H9 (cell line): ENCODE results near the gene MOB3B. TPM values are rescaled to one million over a fixed set of nuclear protein-coding genes. Genes with fewer than 3 reads are reported as not detected.

Experiments used
- DNase-seq: peaks from one replicate; pipeline ENCODE4 v3.0.0-alpha.2; 2017
- H2AFZ ChIP-seq: one replicate; pipeline ENCODE4 v1.6.1; 2013; ENCODE audit warnings: mild to moderate bottlenecking, low read length, control low read depth, moderate library complexity
- H2AK5ac ChIP-seq: 2 replicates; pipeline ENCODE4 v1.6.1; 2013; ENCODE audit warnings: low read length, control low read depth, mixed read lengths; ENCODE audit not compliant: insufficient read length
- H2BK120ac ChIP-seq: one replicate; pipeline ENCODE4 v1.6.1; 2013; ENCODE audit warnings: low read depth, mild to moderate bottlenecking, low read length, control low read depth, inconsistent platforms; ENCODE audit not compliant: poor library complexity, severe bottlenecking
- H2BK12ac ChIP-seq: 2 replicates; pipeline ENCODE4 v1.6.1; 2013; ENCODE audit warnings: low read length, control low read depth, mixed read lengths, low read depth; ENCODE audit not compliant: insufficient read length
- H2BK15ac ChIP-seq: 2 replicates; pipeline ENCODE4 v1.6.1; 2013; ENCODE audit warnings: low read depth, low read length, control low read depth
- H2BK20ac ChIP-seq: one replicate; pipeline ENCODE4 v1.6.1; 2013; ENCODE audit warnings: low read depth, mild to moderate bottlenecking, low read length, control low read depth, inconsistent platforms; ENCODE audit not compliant: poor library complexity, severe bottlenecking
- H2BK5ac ChIP-seq: 2 replicates; pipeline ENCODE4 v1.6.1; 2013; ENCODE audit warnings: low read length, control low read depth, mixed read lengths; ENCODE audit not compliant: insufficient read length
- H3K14ac ChIP-seq: 2 replicates; pipeline ENCODE4 v1.6.1; 2013; ENCODE audit warnings: low read length, control low read depth; ENCODE audit not compliant: insufficient read depth
- H3K18ac ChIP-seq: 2 replicates; pipeline ENCODE4 v1.6.1; 2013; ENCODE audit warnings: low read depth, mild to moderate bottlenecking, mixed read lengths, low read length, control low read depth; ENCODE audit not compliant: insufficient read length
- H3K23ac ChIP-seq: 2 replicates; pipeline ENCODE4 v1.6.1; 2013; ENCODE audit warnings: low read length, control low read depth, mixed read lengths, low read depth; ENCODE audit not compliant: insufficient read length
- H3K23me2 ChIP-seq: 2 replicates; pipeline ENCODE4 v1.6.1; 2013; ENCODE audit warnings: low read depth, mild to moderate bottlenecking, mixed read lengths, low read length, control low read depth; ENCODE audit not compliant: insufficient read length, poor library complexity, severe bottlenecking
- H3K27ac ChIP-seq: 2 replicates; pipeline ENCODE4 v1.5.1; 2013; ENCODE audit warnings: low read length, control low read depth, mixed read lengths, low read depth; ENCODE audit not compliant: insufficient read length
- H3K27me3 ChIP-seq: 2 replicates; pipeline ENCODE4 v1.6.1; 2013; ENCODE audit warnings: low read length, control low read depth, inconsistent platforms; ENCODE audit not compliant: insufficient read depth
- H3K4ac ChIP-seq: 2 replicates; pipeline ENCODE4 v1.6.1; 2013; ENCODE audit warnings: low read depth, mild to moderate bottlenecking, control low read depth, inconsistent platforms, low read length, moderate library complexity
- H3K4me1 ChIP-seq: 2 replicates; pipeline ENCODE4 v1.6.1; 2013; ENCODE audit warnings: low read length, control low read depth, inconsistent platforms; ENCODE audit not compliant: insufficient read depth
- H3K4me2 ChIP-seq: 2 replicates; pipeline ENCODE4 v1.6.1; 2013; ENCODE audit warnings: low read length, control low read depth, mixed read lengths; ENCODE audit not compliant: insufficient read length, insufficient read depth
- H3K56ac ChIP-seq: 2 replicates; pipeline ENCODE4 v1.6.1; 2013; ENCODE audit warnings: low read depth, mild to moderate bottlenecking, mixed read lengths, low read length, control low read depth; ENCODE audit not compliant: insufficient read length
- H3K79me1 ChIP-seq: 2 replicates; pipeline ENCODE4 v1.6.1; 2013; ENCODE audit warnings: low read depth, mild to moderate bottlenecking, moderate library complexity, low read length, control low read depth, inconsistent platforms; ENCODE audit not compliant: insufficient read depth, poor library complexity, severe bottlenecking
- H3K79me2 ChIP-seq: 2 replicates; pipeline ENCODE4 v1.6.1; 2013; ENCODE audit warnings: low read length, control low read depth, inconsistent platforms; ENCODE audit not compliant: insufficient read depth
- H3K9ac ChIP-seq: 2 replicates; pipeline ENCODE4 v1.6.1; 2013; ENCODE audit warnings: low read length, control low read depth, mixed read lengths; ENCODE audit not compliant: insufficient read length; ENCODE audit errors: extremely low read depth
- H3K9me3 ChIP-seq: one replicate; pipeline ENCODE4 v1.6.1; 2013; ENCODE audit warnings: low read depth, low read length, inconsistent platforms; ENCODE audit not compliant: control insufficient read depth
- H3T11ph ChIP-seq: one replicate; pipeline ENCODE4 v1.6.1; 2013; ENCODE audit warnings: mild to moderate bottlenecking, low read length, control low read depth, inconsistent platforms
- H4K20me1 ChIP-seq: one replicate; pipeline ENCODE4 v1.6.1; 2013; ENCODE audit not compliant: control insufficient read depth, insufficient read length, insufficient read depth
- H4K5ac ChIP-seq: 2 replicates; pipeline ENCODE4 v1.6.1; 2013; ENCODE audit warnings: low read depth, mild to moderate bottlenecking, mixed read lengths, low read length, control low read depth; ENCODE audit not compliant: insufficient read length
- H4K8ac ChIP-seq: replicated peaks from 2 replicates; pipeline ENCODE4 v1.6.1; 2013; ENCODE audit warnings: low read length, control low read depth, mixed read lengths, low read depth; ENCODE audit not compliant: insufficient read length
- H4K91ac ChIP-seq: 2 replicates; pipeline ENCODE4 v1.6.1; 2013; ENCODE audit warnings: low read depth, mild to moderate bottlenecking, moderate library complexity, mixed read lengths, low read length, control low read depth; ENCODE audit not compliant: insufficient read length
- H3K27ac Mint-ChIP-seq, 3 experiments: 2 replicates in 2 of 3; 3 replicates in 1 of 3; pipeline ENCODE4 v1.8.0; 2020 to 2021; ENCODE audit warnings: mixed read lengths in 3 of 3, mild to moderate bottlenecking in 1 of 3, moderate library complexity in 1 of 3
- H3K27me3 Mint-ChIP-seq: 2 replicates; pipeline ENCODE4 v1.8.0; 2021; ENCODE audit warnings: low read depth, mild to moderate bottlenecking, moderate library complexity, mixed read lengths
- H3K36me3 Mint-ChIP-seq, 3 experiments: 2 replicates in 2 of 3; 3 replicates in 1 of 3; pipeline ENCODE4 v1.8.0; 2020 to 2021; ENCODE audit warnings: low read depth in 3 of 3, mixed read lengths in 3 of 3; ENCODE audit not compliant: insufficient read depth in 1 of 3
- H3K4me1 Mint-ChIP-seq, 2 experiments: 2 replicates each; pipeline ENCODE4 v1.8.0; 2020; ENCODE audit warnings: mixed read lengths in 2 of 2
- H3K4me3 Mint-ChIP-seq, 2 experiments: 2 replicates in 1 of 2; 3 replicates in 1 of 2; pipeline ENCODE4 v1.8.0; 2020 to 2021; ENCODE audit warnings: mild to moderate bottlenecking in 2 of 2, mixed read lengths in 2 of 2, moderate library complexity in 1 of 2
- H3K9me3 Mint-ChIP-seq, 2 experiments: 2 replicates in 1 of 2; 3 replicates in 1 of 2; pipeline ENCODE4 v1.8.0; 2020; ENCODE audit warnings: mild to moderate bottlenecking in 2 of 2, mixed read lengths in 2 of 2, moderate library complexity in 1 of 2
- CTCF ChIP-seq: fragments of 200-600 bp; sonication (generic); conservative IDR thresholded peaks from 3 replicates; pipeline ENCODE4 v1.8.0; 2021; ENCODE audit warnings: antibody characterized with exemption, mild to moderate bottlenecking
- WGBS: extraction: QIAGEN DNeasy Blood & Tissue Kit; methylation state at CpG from one replicate; pipeline ENCODE4 v1.1.7; 2013; ENCODE audit warnings: missing lambda C conversion rate, low lambda C conversion rate, mixed read lengths; ENCODE audit not compliant: insufficient read length; ENCODE audit errors: extremely low coverage; 5-methylcytosine and 5-hydroxymethylcytosine counted together
- total RNA-seq: library from RNA; stranded (reverse); gene quantifications from 2 replicates; pipeline ENCODE4 v1.2.1, GENCODE V29; 2021

The MOB3B gene
- total RNA-seq, 1 experiment from 2014 or later: 9.8 TPM

GRCh38 chr9:27382975-27383374 lies 146.6 kb downstream of the MOB3B start:
- Mint-ChIP-seq H3K4me1 (peaks cover 19 to 21% of the 10 kb centered on the region in 2 experiments), H3K27ac (no peak overlapping the region), H3K9me3 (no peaks in the 10 kb centered on the region), H3K36me3 (no peaks in the 10 kb centered on the region; a peak in 1 of 7 replicates), H3K4me3 (no peak overlapping the region), H3K27me3 (no peaks in the 10 kb centered on the region)
- H3K27ac ChIP-seq: no peak overlapping the region
- no peak overlapping the region for H3K9ac ChIP-seq
- H3K79me1 ChIP-seq: peaks cover 3% of the 10 kb centered on the region
- peaks cover 2% of the 10 kb centered on the region; the same call in 1 of the 2 replicates for H3K79me2 ChIP-seq
- no peak overlapping the region for H2BK20ac ChIP-seq
- H3K14ac ChIP-seq: no peak overlapping the region
- H4K20me1 ChIP-seq: no peaks in the 10 kb centered on the region
- H4K5ac ChIP-seq: no peak overlapping the region
- no peak overlapping the region for H2BK5ac ChIP-seq
- H3K56ac ChIP-seq: no peak overlapping the region
- TF ChIP-seq CTCF: no peak
- H3K27me3 ChIP-seq: 0 out of 2 replicates have a peak, but pooled peaks cover 2% of the 10 kb centered on the region
- DNase-seq: no peak
- H3K23me2 ChIP-seq: no peaks in the 10 kb centered on the region
- H2BK15ac ChIP-seq: no peak overlapping the region
- peaks cover 14% of the 10 kb centered on the region for H3K4me1 ChIP-seq
- no peak overlapping the region for H3K18ac ChIP-seq
- no peak overlapping the region for H3K4ac ChIP-seq
- H3K4me2 ChIP-seq: no peak overlapping the region
- no peak overlapping the region for H4K8ac ChIP-seq
- no peak overlapping the region for H4K91ac ChIP-seq
- no peak overlapping the region for H2BK12ac ChIP-seq
- H3K23ac ChIP-seq: no peak overlapping the region
- no peaks in the 10 kb centered on the region for H3K9me3 ChIP-seq
- no CpG with 5 or more reads among the region's 2 CpGs for WGBS
- no peak overlapping the region for H2BK120ac ChIP-seq
- H2AFZ ChIP-seq: no peak overlapping the region
- H2AK5ac ChIP-seq: no peak overlapping the region
- no peak overlapping the region for H3T11ph ChIP-seq
